Prostate gland (tissue), 2 donors: ENCODE measurements around the gene LSMEM2.

Experiments
- CTCF ChIP-seq, 4 experiments: fragments of 200-600 bp in 2 of 4; fragments of 450-650 bp in 2 of 4; sonication (generic) in 2 of 4; IDR thresholded peaks; 1 replicate in 3 of 4; 2 replicates in 1 of 4; pipeline ENCODE4 v1.5.1; 2016 to 2019; ENCODE audit warnings: antibody characterized with exemption in 4 of 4, mild to moderate bottlenecking in 2 of 4, moderate library complexity in 2 of 4
- POLR2A ChIP-seq: fragments of 450-650 bp; IDR thresholded peaks from one replicate; pipeline ENCODE4 v1.6.1; 2016; ENCODE audit warnings: antibody characterized with exemption, mild to moderate bottlenecking
- POLR2AphosphoS5 ChIP-seq: sonication (generic); formaldehyde crosslinking; IDR thresholded peaks from one replicate; pipeline ENCODE4 v1.6.1; 2017; ENCODE audit warnings: antibody characterized with exemption

GRCh38 chr3:50278123-50278879 lies 586 bp upstream of the LSMEM2 start:
- TF ChIP-seq POLR2AphosphoS5 (no peak), CTCF (IDR thresholded peaks at IDR 0.05) (no peak), POLR2A (no peak)
